Psoas muscle (tissue), 8 donors: ENCODE results near the gene TSHZ2. TPM values are rescaled to one million over a fixed set of nuclear protein-coding genes. Genes with fewer than 3 reads are reported as not detected.

Experiments
- ATAC-seq, 4 donors: fragments of 200-7000 bp; cut with Tn5 transposase; one replicate each; pipeline ENCODE4 v1.9.1; 2020; ENCODE audit warnings: moderate library complexity in 3 of 4, mild to moderate bottlenecking in 2 of 4
- DNase-seq, 2 donors: peaks; one replicate each; pipeline ENCODE4 v3.0.0-alpha.2; 2020
- H3K27ac ChIP-seq: fragments of 200-600 bp; one replicate; pipeline ENCODE4 v1.8.0; 2022
- H3K27me3 ChIP-seq, 3 donors: fragments of 200-600 bp in 1 of 3; one replicate each; pipeline versions ENCODE4 v1.6.1 to v1.8.0; 2013 to 2022; ENCODE audit warnings: low read length in 2 of 3, mild to moderate bottlenecking in 2 of 3, moderate library complexity in 1 of 3; ENCODE audit not compliant: insufficient read depth in 3 of 3
- H3K36me3 ChIP-seq, 2 donors: fragments of 200-600 bp in 1 of 2; one replicate each; pipeline versions ENCODE4 v1.6.1 to v1.8.0; 2013 to 2022; ENCODE audit warnings: low read depth in 1 of 2, mild to moderate bottlenecking in 1 of 2, moderate library complexity in 1 of 2; ENCODE audit not compliant: insufficient read depth in 1 of 2
- H3K4me1 ChIP-seq: fragments of 200-600 bp; one replicate; pipeline ENCODE4 v1.8.0; 2022
- H3K4me3 ChIP-seq: fragments of 200-600 bp; one replicate; pipeline ENCODE4 v1.8.0; 2022; ENCODE audit warnings: mild to moderate bottlenecking
- H3K9me3 ChIP-seq: fragments of 200-600 bp; one replicate; pipeline ENCODE4 v1.8.0; 2022
- CTCF ChIP-seq: fragments of 200-600 bp; IDR thresholded peaks from one replicate; pipeline ENCODE4 v1.8.0; 2022; ENCODE audit warnings: antibody characterized with exemption
- WGBS, 3 donors: extraction: QIAGEN DNeasy Blood & Tissue Kit; methylation state at CpG; one replicate each; pipeline versions ENCODE4 v1.1.6 to v1.1.7; 2013; 5-methylcytosine and 5-hydroxymethylcytosine counted together
- intact Hi-C, 2 donors: fragments of 100-400 bp; cut with DNase I; formaldehyde crosslinking; loops; one replicate each; pipeline versions ENCODE4 v1.11.0 to v1.14.2; 2022
- polyA plus RNA-seq, 3 donors: library from polyadenylated mRNA; stranded (reverse); fragments of 200-250 nt; gene quantifications; one replicate each; pipeline ENCODE4 v1.2.3, GENCODE V29; 2013
- total RNA-seq, 4 donors: library from RNA; stranded (reverse); fragmentation: NEBNext Ultra II Directional in 2 of 4; extraction: Animal tissue kit (Norgen Biotek cat#: 25700) in 2 of 4; gene quantifications; one replicate each; pipeline versions ENCODE4 v1.2.1 to v1.2.4, GENCODE V29; 2021 to 2023
- donor health status: healthy with polysubstance abuse.
- donor health status: DM: no; HTN: no; CAD: no; lungs with moderate emphysema.
- donor health status: Bipolar disorder and iron deficiency.
- donor health status: healthy.
- donor health status: DM: yes; HTN: yes; CAD: no.
- donor health status: DM: no; HTN: no; CAD: no.
- donor health status: DM: no; HTN: no; CAD: no.
- donor health status: DM: yes; HTN: yes; CAD: no.

Gene TSHZ2
- total and polyA plus RNA-seq, 7 donors: 0.39 to 7.5 (median 1.9) TPM

- H3K9me3 ChIP-seq: no peaks in the 10 kb centered on the region
- H3K4me1 ChIP-seq: no peaks in the 10 kb centered on the region
- TF ChIP-seq CTCF: no peak
- intact Hi-C loops: no loop called here
- 75 to 83% (median 76%) methylated on average over 4 of the region's 4 CpGs for WGBS, 3 donors
- peaks cover 0 to 3% (median 0%) of the 10 kb centered on the region in 3 donors for H3K27me3 ChIP-seq
- DNase-seq (no peak), ATAC-seq (no peak)
- H3K27ac ChIP-seq: no peak overlapping the region
- no peak overlapping the region for H3K4me3 ChIP-seq
- no peaks in the 10 kb centered on the region for H3K36me3 ChIP-seq
These were observed 193.3 kb downstream of the TSHZ2 start for GRCh38 chr20:53165452-53165851.

DNA sequence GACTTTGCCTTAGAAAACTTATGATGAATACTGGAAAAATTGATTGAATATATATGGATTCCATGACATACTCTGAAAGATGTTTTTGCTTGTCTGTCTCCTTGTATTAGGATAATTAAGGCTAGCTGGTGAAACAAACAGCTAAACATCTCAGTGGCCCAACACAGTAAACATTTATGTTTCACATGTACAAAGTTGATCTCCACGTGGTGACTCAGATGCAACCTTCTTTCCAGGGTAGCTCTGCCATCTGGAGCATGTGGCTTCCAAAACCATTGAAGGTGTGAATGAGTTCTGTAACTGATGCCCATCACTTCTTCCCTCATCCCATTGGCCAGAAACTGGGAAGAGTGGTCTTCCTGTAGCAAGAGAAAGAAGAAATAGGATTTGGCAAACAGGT lies 196.3 kb downstream of the TSHZ2 start:
- WGBS, 3 donors: 59 to 73% (median 71%) methylated on average over 1 of the region's 1 CpG
- Histone ChIP-seq H3K36me3 (no peaks in the 10 kb centered on the region), H3K4me1 (no peaks in the 10 kb centered on the region), H3K27ac (no peak overlapping the region), H3K4me3 (no peak overlapping the region), H3K27me3 (peaks cover 0 to 3% (median 0%) of the 10 kb centered on the region in 3 donors), H3K9me3 (no peaks in the 10 kb centered on the region)
- ATAC-seq: no peak
- intact Hi-C loops: no loop called here
- no peak for DNase-seq
- TF ChIP-seq CTCF: no peak

GRCh38 chr20:53170196-53170595 lies 198.0 kb downstream of the TSHZ2 start:
- Histone ChIP-seq H3K9me3 (no peaks in the 10 kb centered on the region), H3K4me3 (no peak overlapping the region), H3K36me3 (no peaks in the 10 kb centered on the region), H3K27me3 (peaks cover 0 to 3% (median 0%) of the 10 kb centered on the region in 3 donors), H3K4me1 (no peaks in the 10 kb centered on the region), H3K27ac (no peak overlapping the region)
- TF ChIP-seq CTCF: no peak
- ATAC-seq: no peak
- no peak for DNase-seq
- intact Hi-C loops: no loop called here
- WGBS, 3 donors: 78 to 83% (median 81%) methylated on average over 7 of the region's 7 CpGs

- WGBS, 3 donors: 66 to 73% (median 69%) methylated on average over 6 of the region's 6 CpGs
- Histone ChIP-seq H3K36me3 (no peaks in the 10 kb centered on the region), H3K4me1 (no peaks in the 10 kb centered on the region), H3K27ac (no peak overlapping the region), H3K4me3 (no peak overlapping the region), H3K27me3 (peaks cover 0 to 3% (median 0%) of the 10 kb centered on the region in 3 donors), H3K9me3 (no peaks in the 10 kb centered on the region)
- no peak for TF ChIP-seq CTCF
- ATAC-seq (no peak), DNase-seq (no peak)
- intact Hi-C loops: no loop called here
These were observed 198.9 kb downstream of the TSHZ2 start for GRCh38 chr20:53171065-53171464.

GRCh38 chr20:53174454-53174853 lies 202.3 kb downstream of the TSHZ2 start:
- TF ChIP-seq CTCF: no peak
- intact Hi-C loops: no loop called here
- no peak overlapping the region for H3K4me3 ChIP-seq
- ATAC-seq (no peak), DNase-seq (no peak)
- H3K27me3 ChIP-seq: no peaks in the 10 kb centered on the region
- H3K27ac ChIP-seq: no peak overlapping the region
- H3K36me3 ChIP-seq: no peaks in the 10 kb centered on the region
- H3K9me3 ChIP-seq: no peaks in the 10 kb centered on the region
- whole genome bisulfite sequencing, 3 donors: 74 to 84% (median 77%) methylated on average over 3 of the region's 3 CpGs
- H3K4me1 ChIP-seq: no peaks in the 10 kb centered on the region
